NK-92 treated with Interleukin-12 subunit alpha and Interleukin-12 subunit beta, amount 100 ng/mL, for 24 hours (cell line): ENCODE measurements around the gene RHNO1.

Experiments used
- DNase-seq: peaks from one replicate; lab custom pipeline; 2025; lab: John Stamatoyannopoulos, UW

RHNO1 gene, protein sequence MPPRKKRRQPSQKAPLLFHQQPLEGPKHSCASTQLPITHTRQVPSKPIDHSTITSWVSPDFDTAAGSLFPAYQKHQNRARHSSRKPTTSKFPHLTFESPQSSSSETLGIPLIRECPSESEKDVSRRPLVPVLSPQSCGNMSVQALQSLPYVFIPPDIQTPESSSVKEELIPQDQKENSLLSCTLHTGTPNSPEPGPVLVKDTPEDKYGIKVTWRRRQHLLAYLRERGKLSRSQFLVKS

DNA sequence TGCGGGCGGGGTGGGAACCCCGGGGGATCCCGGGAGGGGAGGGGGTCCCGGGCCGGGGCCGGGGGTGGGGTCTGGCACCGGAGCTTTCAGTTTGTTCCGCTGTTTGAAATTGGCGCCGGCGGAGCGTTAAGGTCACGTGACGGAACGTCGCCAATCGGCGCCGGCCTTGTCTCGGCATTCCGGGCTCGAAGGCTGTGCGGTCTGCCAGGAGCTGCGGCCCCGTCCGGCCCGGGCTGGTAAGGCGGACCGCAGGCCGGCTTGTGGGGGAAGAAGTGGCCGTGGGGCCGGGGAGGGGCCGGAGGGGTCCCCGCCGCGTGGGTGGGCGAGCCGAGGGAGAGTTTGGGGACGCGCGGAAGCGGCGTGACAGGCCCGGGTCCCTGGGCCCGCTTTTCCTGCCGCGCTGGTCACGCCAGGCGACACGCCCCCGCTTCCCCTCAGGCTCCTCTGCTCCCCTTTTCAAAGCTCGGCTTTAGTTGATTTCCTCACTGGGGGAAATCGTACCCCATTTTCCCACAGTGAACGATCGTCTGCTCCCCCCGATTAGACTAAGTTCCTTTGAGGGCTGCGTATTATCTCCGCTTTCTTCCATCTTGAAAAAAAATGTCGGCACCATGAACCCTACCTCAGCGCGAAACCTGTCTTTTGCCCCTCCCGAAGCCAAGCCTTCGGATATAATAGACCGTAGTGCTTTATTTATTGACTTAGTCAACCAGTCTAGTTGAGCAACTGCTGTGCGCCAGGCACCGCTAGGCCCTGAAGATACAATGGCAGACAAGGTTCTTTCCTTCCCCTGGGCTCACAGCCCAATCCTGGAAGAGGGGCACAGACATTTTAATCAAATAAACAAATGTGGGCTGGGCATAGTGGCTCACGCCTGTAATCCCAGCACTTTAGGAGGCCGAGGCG lies at the start of gene RHNO1, which contains the start of gene FOXM1:
RHNO1 (plus strand) TSS at position 177 of the 906 bp plus-strand sequence. CDS start 8,144 bp downstream, outside the sequence.
FOXM1 (minus strand) TSS at position 128 of the 906 bp plus-strand sequence. CDS start 2,696 bp downstream, outside the sequence.
- DNase-seq: peak; percentile 60

DNA sequence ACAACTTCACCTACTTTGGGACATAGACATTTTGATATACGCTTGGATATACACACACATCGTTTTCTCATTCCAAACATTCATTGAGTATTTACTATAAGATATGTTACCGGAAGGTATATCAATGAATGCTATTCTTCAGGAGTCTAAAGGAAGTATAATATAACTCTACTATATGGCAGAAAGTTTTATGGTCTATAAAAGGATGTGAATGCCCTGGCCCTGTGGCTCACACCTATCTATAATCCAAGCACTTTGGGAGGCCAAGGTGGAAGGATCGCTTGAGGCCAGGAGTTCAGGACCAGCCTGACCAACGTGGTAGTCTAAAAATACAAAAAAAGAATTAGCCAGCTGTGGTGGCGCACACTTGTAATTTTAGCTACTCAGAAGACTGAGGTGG lies 47.7 kb upstream of the RHNO1 start:
- no peak for DNase-seq

DNA sequence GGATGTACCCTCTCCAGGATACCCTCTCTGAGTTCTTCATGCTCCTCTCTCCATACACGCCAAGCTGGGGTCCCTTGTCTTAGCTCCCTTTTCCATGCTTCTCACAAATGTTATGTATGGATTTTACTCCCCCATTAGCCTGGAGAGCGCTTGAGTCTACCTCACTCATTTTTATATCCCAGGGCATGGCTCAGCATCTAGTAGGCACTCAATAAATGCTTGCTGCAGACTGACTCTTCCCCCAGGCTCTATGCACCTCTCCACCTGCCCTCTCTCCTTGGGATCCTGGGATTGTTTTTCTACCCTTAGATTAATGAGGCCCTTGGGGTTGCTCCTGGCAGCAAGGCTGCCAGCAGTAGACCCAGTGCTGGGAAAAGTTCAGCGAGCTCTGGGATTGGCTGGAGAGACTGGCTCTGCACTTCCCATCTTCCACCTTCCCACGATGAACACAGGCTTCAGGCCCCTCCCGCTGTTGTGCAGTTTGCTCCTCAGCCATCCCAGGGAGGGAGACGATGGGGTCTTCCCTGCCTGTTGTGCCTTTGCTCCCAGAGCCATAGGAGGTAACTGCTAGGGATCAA lies 44.4 kb upstream of the RHNO1 start:
- no peak for DNase-seq

DNA sequence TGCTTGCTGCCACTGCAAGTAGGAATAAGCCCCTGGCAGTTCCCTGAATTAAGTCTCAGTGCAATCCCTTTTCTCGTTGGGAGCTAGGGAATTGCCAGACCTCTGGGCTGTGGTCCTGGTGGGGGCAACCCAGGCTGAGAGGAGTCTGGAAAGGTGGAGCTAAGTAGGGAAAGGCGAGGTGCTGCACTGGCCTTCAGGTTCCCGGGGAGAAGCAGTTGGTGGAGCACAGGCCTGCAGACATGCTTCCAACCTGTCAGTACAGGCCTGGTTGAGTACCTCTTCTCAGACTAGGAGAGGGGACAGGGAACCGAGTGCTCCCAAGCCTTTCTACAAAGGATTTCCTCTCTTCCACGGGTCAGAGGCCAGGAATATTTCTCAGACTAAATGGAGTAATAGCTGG lies 43.7 kb upstream of the RHNO1 start:
- no peak for DNase-seq

DNA sequence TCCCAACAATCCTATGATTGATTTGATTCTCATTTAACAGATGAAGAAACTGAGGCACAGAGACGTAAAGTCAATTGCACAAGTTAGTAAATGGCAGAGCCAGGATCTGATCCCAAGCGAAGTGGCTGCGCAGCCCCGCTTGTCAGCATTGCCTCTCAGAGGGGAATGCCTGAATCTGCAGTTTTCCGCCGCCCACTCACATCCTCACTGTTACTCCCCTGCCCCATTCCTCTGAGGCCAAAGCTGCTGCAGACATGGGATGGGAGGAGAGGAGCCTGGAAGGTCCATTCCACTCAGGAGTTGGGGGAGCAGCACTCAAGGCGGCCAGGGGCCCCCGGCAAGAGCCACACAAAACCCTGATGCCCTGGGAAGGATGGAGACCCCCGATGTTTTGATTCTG lies 43.2 kb upstream of the RHNO1 start:
- no peak for DNase-seq

DNA sequence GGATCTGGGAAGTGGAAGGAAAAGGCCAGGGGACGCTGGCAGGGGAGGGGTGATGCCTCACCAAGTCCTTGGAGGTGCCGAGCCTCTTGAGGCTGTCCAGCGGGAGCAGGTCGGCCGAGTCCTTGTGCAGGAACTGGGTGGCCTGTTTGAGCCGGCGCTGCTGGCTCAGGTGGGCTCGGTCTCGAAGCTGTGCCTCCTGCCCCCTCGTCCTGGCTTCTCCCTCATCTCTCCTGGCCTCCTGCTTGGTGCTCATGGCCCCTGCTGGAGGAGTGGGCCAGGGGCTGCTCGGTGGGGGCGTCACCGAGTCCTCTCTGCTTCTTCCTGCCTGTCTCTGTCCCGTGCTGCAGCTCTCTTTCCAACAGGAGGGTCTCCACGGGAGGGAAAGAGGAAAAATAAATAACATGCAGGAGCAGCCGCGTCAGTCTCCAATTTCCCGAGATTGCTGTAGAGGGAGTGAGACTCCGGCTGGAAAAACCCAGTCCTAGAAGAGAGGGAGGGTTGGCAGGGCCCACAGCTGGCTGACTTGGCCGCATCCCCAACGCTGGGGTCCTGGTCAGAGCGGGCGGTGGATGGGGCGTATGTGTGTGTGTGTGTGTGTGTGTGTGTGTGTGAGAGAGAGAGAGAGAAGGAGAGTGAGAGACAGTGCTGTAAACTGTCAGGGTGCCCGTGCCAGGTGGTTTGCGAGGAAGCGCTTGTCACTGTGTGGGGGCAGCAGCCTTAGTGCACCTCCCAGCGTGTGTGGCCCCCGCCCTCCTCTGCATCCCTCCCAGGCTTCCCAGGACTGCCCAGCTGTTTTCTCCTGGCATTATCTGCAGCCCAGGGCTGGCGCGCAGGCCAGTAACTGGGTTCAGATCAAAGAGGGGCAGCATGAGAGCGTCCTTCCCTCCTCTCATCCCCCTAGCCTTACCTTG lies 42.2 kb upstream of the RHNO1 start, which contains the start of gene NRIP2:
NRIP2 (minus strand) TSS at position 455 of the 911 bp plus-strand sequence; CDS start at position 403, 52 bp downstream.
- DNase-seq: no peak

DNA sequence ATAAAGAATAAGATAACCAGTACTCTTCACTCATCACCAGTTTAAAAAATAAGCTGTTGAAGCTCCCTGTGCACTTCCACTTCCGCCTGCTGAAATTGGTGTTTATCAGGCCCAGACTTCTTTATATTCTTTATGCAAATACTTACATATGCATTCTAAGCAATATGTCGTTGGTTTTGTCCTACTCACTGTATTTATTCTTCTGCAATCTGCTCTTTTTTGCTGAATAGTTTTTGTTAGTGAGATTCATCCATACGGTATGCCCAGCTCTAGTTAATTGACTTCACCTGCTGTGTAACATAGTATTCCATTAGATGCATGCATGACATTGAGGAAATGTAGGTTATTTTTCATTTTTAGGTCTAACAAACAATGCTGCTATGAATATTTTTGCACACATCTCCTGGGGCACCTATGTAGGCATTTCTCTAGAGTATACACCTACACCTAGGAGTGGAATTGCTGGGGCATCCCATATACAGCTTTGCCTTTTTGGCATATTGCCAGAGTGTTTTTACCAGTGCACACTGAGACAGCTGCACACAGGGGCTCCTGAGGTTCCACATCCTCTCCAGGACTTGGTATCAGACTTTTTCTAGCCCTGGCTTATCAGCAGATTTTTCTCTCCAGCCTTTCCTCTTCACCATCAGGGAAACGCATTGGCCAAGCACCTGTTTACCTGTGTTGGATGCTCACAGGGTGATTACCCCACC lies 41.2 kb upstream of the RHNO1 start:
- DNase-seq: no peak

DNA sequence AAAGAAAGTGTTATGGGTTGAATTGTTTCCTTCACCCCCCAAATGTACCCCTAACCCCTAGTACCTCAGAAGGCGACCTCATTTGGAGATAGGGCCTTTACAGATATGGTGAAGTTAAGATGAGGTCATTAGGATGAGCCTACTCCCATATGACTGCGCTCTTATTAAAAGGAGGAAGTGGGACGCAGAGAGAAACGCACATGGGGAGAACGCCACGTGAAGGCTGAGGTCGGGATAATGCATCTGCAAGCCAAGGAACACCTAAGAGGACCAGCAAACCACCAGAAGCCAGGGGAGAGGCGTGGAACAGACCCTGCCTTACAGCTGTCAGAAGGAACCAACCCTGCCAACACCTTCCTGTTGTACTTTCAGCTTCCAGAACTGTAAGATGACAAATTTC lies 40.4 kb upstream of the RHNO1 start:
- DNase-seq: no peak

DNA sequence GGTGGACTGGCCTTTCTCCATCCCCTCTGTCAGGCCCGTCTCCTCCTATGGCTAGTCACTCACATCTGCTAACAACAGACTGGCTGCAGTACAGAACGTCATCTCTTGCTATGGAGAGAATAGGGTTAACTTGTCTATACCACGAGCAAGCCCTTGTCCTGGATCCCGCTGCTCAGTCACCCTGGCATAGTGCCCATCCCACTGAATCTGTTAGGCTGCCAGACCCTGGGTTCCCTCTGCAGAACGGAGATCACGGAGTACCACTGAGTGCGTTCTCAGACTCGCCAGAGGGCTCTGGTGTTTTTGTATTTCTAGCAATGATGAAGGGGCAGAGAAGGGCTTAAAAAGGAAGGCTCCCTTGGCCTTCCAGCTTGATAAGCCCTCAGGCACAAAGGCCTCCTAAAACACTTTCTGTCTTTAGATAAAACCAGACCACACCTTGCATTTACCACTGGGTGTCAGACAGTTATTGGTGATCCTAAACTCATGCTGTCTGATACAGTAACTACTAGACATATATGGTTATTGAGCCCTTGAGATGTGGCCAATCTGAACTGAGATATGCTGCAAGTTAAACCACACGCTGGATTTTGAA lies 35.9 kb upstream of the RHNO1 start:
- DNase-seq: no peak

DNA sequence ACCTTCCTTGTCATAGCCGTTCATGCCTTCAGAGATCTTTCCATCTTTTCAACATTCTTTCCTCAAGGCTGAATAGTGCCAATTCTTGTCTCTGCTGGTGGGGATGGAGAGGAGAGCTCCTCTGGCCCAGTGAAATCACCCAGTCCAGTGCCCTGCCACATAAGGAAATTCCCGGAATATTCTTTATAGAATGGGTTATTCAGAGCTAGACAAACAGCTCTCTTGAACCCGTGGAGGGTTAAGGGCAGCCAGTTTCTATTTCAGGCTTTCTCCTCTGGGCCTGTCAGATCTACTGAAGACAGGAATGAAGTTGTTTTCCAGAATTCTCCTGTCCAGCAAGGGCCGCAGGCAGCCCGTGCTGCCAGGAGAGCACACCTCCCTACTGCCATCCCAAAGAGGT lies 34.1 kb upstream of the RHNO1 start:
- DNase-seq: no peak

DNA sequence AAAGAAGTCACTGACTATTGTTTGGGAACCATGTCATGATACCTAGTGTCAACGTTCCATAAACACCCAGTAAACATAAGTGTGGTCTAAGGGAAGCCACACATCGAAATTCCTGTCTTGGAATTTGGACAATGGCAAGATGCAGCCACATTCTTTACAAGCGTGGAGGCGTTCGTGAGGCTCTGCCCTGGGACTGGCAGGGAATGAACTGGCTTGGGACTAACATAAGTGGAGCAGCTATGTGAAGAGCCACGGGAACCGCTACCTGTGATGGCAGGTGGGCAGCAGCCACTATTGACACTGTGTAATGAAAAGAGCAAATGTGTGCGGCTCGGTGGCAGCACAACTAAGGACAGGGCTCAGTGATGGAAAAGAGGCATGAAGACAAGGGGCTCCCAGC lies 32.2 kb upstream of the RHNO1 start:
- no peak for DNase-seq

DNA sequence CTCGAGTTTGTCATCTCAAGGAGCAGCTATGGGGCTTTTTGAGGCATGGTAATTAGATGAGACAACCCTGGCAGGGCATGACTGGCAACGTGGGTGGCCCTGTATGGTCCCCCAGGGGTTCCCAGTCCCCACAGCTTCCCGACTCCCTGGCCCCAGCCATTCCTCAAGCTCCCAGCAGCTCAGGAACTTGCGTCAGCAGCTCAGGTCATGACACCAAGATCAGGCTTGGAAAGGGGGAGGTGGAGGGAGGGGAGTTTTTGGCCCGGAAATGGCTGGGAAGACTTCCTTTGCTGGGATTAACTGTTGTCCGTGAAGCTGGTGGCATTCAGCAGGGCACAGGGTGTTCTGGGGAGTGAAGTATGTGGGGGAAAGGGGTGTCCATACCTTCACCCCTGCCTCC lies 31.7 kb upstream of the RHNO1 start:
- DNase-seq: no peak

DNA sequence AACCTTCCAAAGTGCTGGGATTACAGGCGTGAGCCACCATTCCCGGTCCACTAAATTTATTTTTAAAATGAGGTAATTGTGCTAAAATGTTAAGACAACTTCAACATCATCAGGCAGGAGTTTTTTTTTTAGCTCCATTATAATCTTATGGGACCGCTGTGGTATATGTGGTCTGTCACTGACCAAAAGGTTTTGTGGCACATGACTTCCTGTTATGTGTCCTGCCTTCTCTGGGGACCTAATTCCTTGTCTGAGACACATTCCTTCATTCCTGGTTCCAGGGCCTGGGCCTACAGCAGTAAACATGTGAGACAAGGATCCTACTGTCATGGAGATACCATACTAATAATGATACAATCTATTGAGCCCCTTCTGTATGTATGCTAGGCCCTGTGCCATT lies 25.1 kb upstream of the RHNO1 start:
- DNase-seq: no peak

DNA sequence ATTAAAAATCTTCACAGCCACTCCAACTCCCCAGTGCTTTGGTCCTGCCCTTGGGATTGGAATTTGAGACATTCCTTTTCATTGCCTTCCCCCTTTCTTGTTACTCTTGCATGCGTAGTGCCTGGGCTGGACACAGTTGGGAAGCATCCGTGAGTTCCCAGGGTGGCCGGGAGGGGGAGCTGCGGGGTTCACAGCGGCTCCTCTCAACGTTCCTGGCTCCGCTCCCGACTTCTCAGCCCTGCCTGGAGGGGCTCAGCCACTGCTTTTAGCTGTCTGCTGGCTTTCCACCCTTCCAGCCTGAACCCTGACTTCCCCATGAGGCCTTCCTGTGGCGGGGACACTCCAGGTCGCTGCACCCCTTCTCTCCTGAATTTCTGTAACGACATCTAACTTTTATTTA lies 23.4 kb upstream of the RHNO1 start:
- DNase-seq: no peak

DNA sequence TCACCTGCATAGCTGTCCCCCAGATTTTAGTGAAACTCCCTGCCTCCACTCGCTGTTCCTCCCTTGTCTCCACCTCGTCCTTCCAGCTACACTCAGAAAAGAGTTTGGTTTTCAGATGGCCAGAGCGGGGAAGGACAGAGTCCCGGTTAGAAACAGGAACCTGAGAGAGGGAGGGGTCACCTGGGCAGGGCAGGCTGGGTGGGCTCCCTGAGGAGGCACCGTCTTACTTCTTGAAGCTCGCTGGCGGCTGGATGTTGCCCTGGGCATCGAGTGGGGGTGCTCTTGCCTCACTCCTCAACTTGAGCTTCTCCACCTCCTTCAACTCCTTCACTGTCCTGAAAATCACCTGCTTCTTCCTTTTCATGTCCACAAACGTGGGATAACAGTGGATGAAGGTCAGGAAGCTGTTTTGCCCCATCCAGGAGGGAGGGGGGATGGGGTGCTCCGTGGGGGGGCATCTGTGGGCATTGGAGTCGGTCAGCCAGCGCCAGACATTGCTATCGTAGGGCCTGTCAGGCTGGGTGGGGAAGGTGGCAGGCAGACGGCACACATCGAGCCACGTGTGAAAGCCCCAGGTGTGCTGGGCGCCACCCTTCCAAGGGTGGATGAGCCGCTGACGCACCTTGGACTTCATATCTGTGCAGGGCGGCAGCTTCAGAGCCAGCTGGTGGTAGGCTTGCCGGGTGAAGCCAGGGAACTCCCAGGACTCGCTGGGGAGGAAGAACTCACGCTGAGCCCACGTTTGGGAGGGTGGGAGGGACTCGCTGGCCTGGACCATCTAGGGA lies 22.2 kb upstream of the RHNO1 start:
- DNase-seq: no peak

DNA sequence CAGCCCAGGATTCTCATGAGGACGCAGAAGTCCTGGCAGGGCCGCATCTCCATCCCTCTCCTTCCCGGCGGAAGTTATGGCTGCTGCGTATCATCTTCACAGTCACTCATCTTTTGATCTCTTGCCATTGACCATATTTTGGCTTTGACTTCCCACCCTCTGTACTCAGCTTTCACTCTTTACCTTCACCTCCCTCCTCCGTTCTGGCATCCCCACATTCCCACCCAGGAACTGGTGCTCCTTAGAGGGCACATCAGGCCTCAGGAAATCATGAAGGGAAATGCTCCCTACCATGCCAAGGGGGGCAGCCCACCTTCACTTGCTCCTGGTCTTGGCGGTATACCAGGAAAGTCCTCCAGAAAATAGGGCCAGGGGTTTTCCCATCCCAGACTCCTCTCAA lies 21.5 kb upstream of the RHNO1 start:
- DNase-seq: no peak

DNA sequence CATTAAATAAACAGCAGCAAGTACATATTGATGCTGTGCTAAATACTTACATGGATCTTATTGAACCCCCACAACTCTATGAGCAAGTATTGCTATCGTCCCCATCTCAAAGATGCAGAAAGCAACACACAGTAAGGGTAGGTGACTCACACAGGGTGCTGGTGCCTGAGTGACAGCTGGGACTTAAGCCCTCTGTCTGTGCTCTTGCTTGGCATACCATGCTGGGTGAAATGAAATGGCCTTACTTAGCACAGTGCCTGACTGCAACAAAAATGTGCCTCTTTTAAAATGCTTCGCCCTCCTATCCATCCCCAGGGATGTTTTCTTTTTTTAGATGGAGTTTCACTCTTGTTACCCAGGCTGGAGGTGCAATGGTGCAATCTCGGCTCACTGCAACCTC lies 21.0 kb upstream of the RHNO1 start:
- no peak for DNase-seq

DNA sequence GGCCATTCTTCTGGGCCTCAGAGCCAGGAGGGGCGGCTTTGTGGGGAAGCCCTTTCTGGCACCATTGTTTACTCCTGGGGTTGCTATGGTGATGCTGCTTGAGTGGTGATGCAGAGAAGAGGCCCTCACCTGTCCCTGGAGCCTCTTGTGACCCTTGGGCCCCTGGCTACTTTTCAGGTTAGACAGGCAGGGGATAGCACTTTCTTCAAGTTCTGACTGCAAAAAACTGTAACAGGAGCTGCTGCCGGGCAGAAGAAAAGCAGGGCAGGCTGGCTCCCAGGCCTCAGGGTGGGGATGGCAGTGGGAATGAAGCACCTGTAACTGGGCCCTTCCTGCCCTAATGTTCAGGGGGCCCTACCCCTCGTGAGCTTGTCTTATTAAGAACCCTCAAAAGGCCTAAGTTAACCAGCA lies 20.0 kb upstream of the RHNO1 start, which contains the start of gene TEX52:
TEX52 (minus strand) TSS at position 19 of the 411 bp plus-strand sequence; CDS start at position 6, 13 bp downstream.
- DNase-seq: no peak

DNA sequence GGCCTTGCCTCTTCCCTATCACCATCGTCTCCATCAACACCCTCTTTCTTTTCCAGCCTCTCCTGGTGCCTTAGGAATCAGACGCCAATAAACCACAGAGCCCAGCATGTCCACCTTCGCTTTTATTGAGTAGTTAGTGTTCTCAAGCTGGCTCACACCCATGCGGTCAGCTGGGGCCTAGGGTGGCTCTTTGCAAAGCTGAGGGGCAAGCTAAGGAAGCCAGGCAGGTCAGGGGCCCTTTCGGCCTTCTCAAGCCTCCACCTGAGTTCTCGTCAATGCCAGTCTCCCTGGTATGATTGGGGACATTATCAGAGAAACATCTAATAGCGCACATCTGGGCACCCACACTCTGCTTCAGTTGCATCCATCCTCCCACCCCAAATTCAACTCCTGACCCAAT lies 19.4 kb upstream of the RHNO1 start:
- DNase-seq: no peak

DNA sequence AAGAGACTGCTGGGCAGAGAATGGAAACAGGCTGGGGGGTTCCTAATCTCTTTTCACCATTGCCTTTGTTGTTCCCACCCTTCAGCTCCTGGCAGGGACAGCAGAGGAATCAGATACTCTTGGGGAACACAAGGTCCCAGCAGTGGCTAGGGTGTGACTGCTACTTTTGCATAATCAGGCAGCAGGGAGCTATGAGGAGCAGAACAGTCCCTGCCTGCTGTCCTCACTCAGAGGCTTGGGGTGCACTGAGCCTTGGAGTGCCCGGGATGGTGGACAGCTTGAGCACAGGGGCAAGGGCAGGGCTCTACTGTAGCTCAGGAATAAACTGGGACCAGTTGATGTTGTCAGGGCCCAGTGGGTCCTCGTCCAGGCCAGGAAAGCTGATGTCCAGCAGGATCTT lies 18.7 kb upstream of the RHNO1 start:
- no peak for DNase-seq
